H1 (cell line): Measurements from ENCODE around the gene TPM2. TPM values are rescaled to one million over a fixed set of nuclear protein-coding genes. Genes with fewer than 3 reads are reported as not detected.

Experiments used
- CTCF ChIA-PET: fragments of 300-600 bp; sonication (Branson Sonifier 250); formaldehyde crosslinking; loops from one replicate; lab custom pipeline; 2021; ENCODE audit not compliant: partially characterized antibody; lab: Charles Lee
- POLR2A ChIA-PET: fragments of 300-600 bp; sonication (Branson Sonifier 250); formaldehyde crosslinking; loops from one replicate; lab custom pipeline; 2021; ENCODE audit warnings: inconsistent platforms; ENCODE audit not compliant: partially characterized antibody; lab: Charles Lee
- DNase-seq, 2 experiments: peaks; one replicate each; pipeline versions ENCODE4 v3.0.0 to v3.0.0-alpha.2; 2010 to 2022; ENCODE audit warnings: low spot score in 2 of 2, low read depth in 1 of 2, mixed read lengths in 1 of 2
- FAIRE-seq: peaks from 2 replicates; lab custom pipeline; 2011; peaks lifted over from hg19 to GRCh38; lab: Jason Lieb, UNC
- H2AFZ ChIP-seq: 2 replicates; pipeline ENCODE4 v1.8.1; 2012; ENCODE audit warnings: low read length, inconsistent platforms
- H2AK5ac ChIP-seq: 2 replicates; pipeline ENCODE4 v1.6.1; 2013; ENCODE audit warnings: low read depth, low read length
- H2BK120ac ChIP-seq: replicated peaks from 2 replicates; pipeline ENCODE3; 2013; ENCODE audit warnings: low read depth, low read length, inconsistent platforms
- H2BK12ac ChIP-seq: 2 replicates; pipeline ENCODE4 v1.6.1; 2013; ENCODE audit warnings: low read depth, low read length
- H2BK15ac ChIP-seq: 2 replicates; pipeline ENCODE4 v1.6.1; 2013; ENCODE audit warnings: low read length
- H2BK20ac ChIP-seq: 2 replicates; pipeline ENCODE4 v1.6.1; 2013; ENCODE audit warnings: low read length
- H2BK5ac ChIP-seq: 2 replicates; pipeline ENCODE4 v1.6.1; 2013; ENCODE audit warnings: low read depth, low read length
- H3K14ac ChIP-seq: 2 replicates; pipeline ENCODE4 v1.6.1; 2013; ENCODE audit warnings: inconsistent platforms; ENCODE audit not compliant: insufficient read length
- H3K18ac ChIP-seq: 2 replicates; pipeline ENCODE4 v1.6.1; 2013; ENCODE audit warnings: low read length; ENCODE audit errors: extremely low read depth
- H3K23ac ChIP-seq: 2 replicates; pipeline ENCODE4 v1.6.1; 2013; ENCODE audit warnings: inconsistent platforms; ENCODE audit not compliant: insufficient read length
- H3K23me2 ChIP-seq: 2 replicates; pipeline ENCODE4 v1.6.1; 2013; ENCODE audit warnings: low read depth, low read length
- H3K27ac ChIP-seq: 2 replicates; pipeline ENCODE4 v1.6.1; 2011; ENCODE audit warnings: low read depth, low read length, inconsistent platforms
- H3K27me3 ChIP-seq, 4 experiments: replicated peaks in 1 of 4; 1 replicate in 1 of 4; 2 replicates in 3 of 4; pipeline versions ENCODE4 v1.6.1 to v1.8.1; 2011 to 2013; ENCODE audit warnings: low read length in 3 of 4, mild to moderate bottlenecking in 3 of 4, inconsistent platforms in 2 of 4, mixed read lengths in 2 of 4, moderate library complexity in 1 of 4; ENCODE audit not compliant: control insufficient read depth in 3 of 4, insufficient read depth in 3 of 4; ENCODE audit errors: extremely low read depth in 1 of 4
- H3K36me3 ChIP-seq, 4 experiments: 2 replicates each; pipeline versions ENCODE4 v1.6.1 to v1.8.1; 2011 to 2013; ENCODE audit warnings: mild to moderate bottlenecking in 4 of 4, low read length in 3 of 4, moderate library complexity in 2 of 4, control low read depth in 1 of 4, inconsistent platforms in 1 of 4; ENCODE audit not compliant: insufficient read depth in 4 of 4, control insufficient read depth in 2 of 4
- H3K4ac ChIP-seq: replicated peaks from 2 replicates; pipeline ENCODE3; 2013; ENCODE audit warnings: low read length, low read depth, mixed read lengths, inconsistent platforms; ENCODE audit not compliant: insufficient read length
- H3K4me1 ChIP-seq, 4 experiments: replicated peaks in 1 of 4; 1 replicate in 1 of 4; 2 replicates in 3 of 4; pipeline versions ENCODE4 v1.6.1 to v1.8.1; 2011 to 2013; ENCODE audit warnings: low read length in 3 of 4, inconsistent platforms in 2 of 4, mixed read lengths in 1 of 4; ENCODE audit not compliant: insufficient read depth in 4 of 4, control insufficient read depth in 3 of 4
- H3K4me2 ChIP-seq, 2 experiments: 2 replicates each; pipeline versions ENCODE4 v1.6.1 to v1.8.1; 2011 to 2013; ENCODE audit warnings: low read depth in 2 of 2, low read length in 2 of 2, control low read depth in 1 of 2, inconsistent platforms in 1 of 2, mild to moderate bottlenecking in 1 of 2; ENCODE audit not compliant: insufficient read depth in 1 of 2
- H3K4me3 ChIP-seq, 4 experiments: fragments of 200-600, 300-600 bp in 1 of 4; sonication (generic), shearing (Covaris generic), sonication (Bioruptor Twin) in 1 of 4; 2 replicates each; pipeline versions ENCODE4 v1.5.1 to v1.8.1; 2011 to 2016; ENCODE audit warnings: low read length in 4 of 4, low read depth in 3 of 4, control low read depth in 2 of 4, inconsistent platforms in 2 of 4, mild to moderate bottlenecking in 2 of 4, mixed read lengths in 1 of 4, moderate library complexity in 1 of 4; ENCODE audit not compliant: insufficient read depth in 2 of 4; ENCODE audit errors: extremely low read depth in 1 of 4
- H3K56ac ChIP-seq: replicated peaks from 2 replicates; pipeline ENCODE3; 2013; ENCODE audit warnings: low read depth, mild to moderate bottlenecking, mixed read lengths, low read length, inconsistent platforms; ENCODE audit not compliant: insufficient read length
- H3K79me1 ChIP-seq: 2 replicates; pipeline ENCODE4 v1.6.1; 2013; ENCODE audit warnings: low read depth, low read length, control low read depth
- H3K79me2 ChIP-seq, 2 experiments: 2 replicates each; pipeline versions ENCODE4 v1.6.1 to v1.8.1; 2012 to 2013; ENCODE audit warnings: low read length in 2 of 2, mild to moderate bottlenecking in 2 of 2, inconsistent platforms in 1 of 2; ENCODE audit not compliant: insufficient read depth in 2 of 2, control insufficient read depth in 1 of 2
- H3K9ac ChIP-seq, 4 experiments: replicated peaks in 1 of 4; 1 replicate in 1 of 4; 2 replicates in 3 of 4; pipeline versions ENCODE4 v1.6.1 to v1.8.1; 2011 to 2013; ENCODE audit warnings: low read depth in 3 of 4, low read length in 3 of 4, control low read depth in 2 of 4, mild to moderate bottlenecking in 2 of 4, moderate library complexity in 2 of 4, inconsistent platforms in 1 of 4; ENCODE audit errors: extremely low read depth in 1 of 4
- H3K9me3 ChIP-seq, 2 experiments: 2 replicates each; pipeline versions ENCODE4 v1.6.1 to v1.8.1; 2012 to 2013; ENCODE audit warnings: mild to moderate bottlenecking in 2 of 2, moderate library complexity in 2 of 2, control low read depth in 1 of 2, inconsistent platforms in 1 of 2, low read depth in 1 of 2, low read length in 1 of 2, mixed read lengths in 1 of 2; ENCODE audit not compliant: insufficient read depth in 2 of 2
- H4K20me1 ChIP-seq, 2 experiments: replicated peaks in 1 of 2; 2 replicates each; pipeline versions ENCODE3 to v1.8.1; 2011 to 2013; ENCODE audit warnings: inconsistent platforms in 2 of 2, low read length in 2 of 2, mild to moderate bottlenecking in 1 of 2; ENCODE audit not compliant: insufficient read depth in 2 of 2, control insufficient read depth in 1 of 2
- H4K5ac ChIP-seq: 2 replicates; pipeline ENCODE4 v1.6.1; 2013; ENCODE audit warnings: low read length, low read depth, mixed read lengths, inconsistent platforms; ENCODE audit not compliant: insufficient read length
- H4K8ac ChIP-seq: 2 replicates; pipeline ENCODE4 v1.8.0; 2013; ENCODE audit warnings: mild to moderate bottlenecking, moderate library complexity, low read length, inconsistent platforms; ENCODE audit not compliant: insufficient read depth; ENCODE audit errors: extremely low read depth
- H4K91ac ChIP-seq: replicated peaks from 2 replicates; pipeline ENCODE3; 2013; ENCODE audit warnings: low read length, mixed read lengths, inconsistent platforms; ENCODE audit not compliant: insufficient read length
- CBX8 ChIP-seq: fragments of 300-800, 300-1000 bp; sonication (generic); IDR thresholded peaks from 2 replicates; pipeline ENCODE4 v1.7.1; 2016; ENCODE audit warnings: low read depth, low read length, borderline replicate concordance
- CHD2 ChIP-seq: IDR thresholded peaks from 2 replicates; pipeline ENCODE4 v1.6.1; 2012; ENCODE audit warnings: low read length, improper control_type of control experiment
- FOSL1 ChIP-seq: IDR thresholded peaks from 2 replicates; pipeline ENCODE4 v1.6.1; 2011; ENCODE audit warnings: mild to moderate bottlenecking, low read depth, low read length, moderate library complexity; ENCODE audit not compliant: insufficient read depth
- JUND ChIP-seq: IDR thresholded peaks from 2 replicates; pipeline ENCODE4 v1.6.1; 2011; ENCODE audit warnings: mild to moderate bottlenecking, improper control_type of control experiment, low read length
- POLR2A ChIP-seq, 2 experiments: IDR thresholded peaks; 1 replicate in 1 of 2; 2 replicates in 1 of 2; pipeline ENCODE4 v1.6.1; 2011; ENCODE audit warnings: low read depth in 2 of 2, low read length in 2 of 2, mild to moderate bottlenecking in 2 of 2; ENCODE audit errors: control extremely low read depth in 1 of 2
- TEAD4 ChIP-seq: IDR thresholded peaks from 2 replicates; pipeline ENCODE4 v1.6.1; 2012; ENCODE audit warnings: low read depth, low read length, inconsistent platforms, mixed read lengths
- WGBS, 2 experiments: shearing (Covaris generic) in 1 of 2; methylation state at CpG; one replicate each; pipeline versions ENCODE4 v1.1.6 to v1.1.7; 2013 to 2015; ENCODE audit warnings: low lambda C conversion rate in 2 of 2, mixed read lengths in 2 of 2, inconsistent platforms in 1 of 2, low coverage in 1 of 2, missing lambda C conversion rate in 1 of 2; ENCODE audit not compliant: insufficient replicate concordance in 2 of 2, insufficient coverage in 1 of 2, insufficient read length in 1 of 2; ENCODE audit errors: extremely low coverage in 1 of 2, missing lambda C conversion rate in 1 of 2; 5-methylcytosine and 5-hydroxymethylcytosine counted together
- polyA plus RNA-seq, 7 experiments: library from polyadenylated mRNA; depleted of rRNA in 3 of 7; stranded (reverse) in 5 of 7; unstranded in 2 of 7; fragments of >200 nt in 5 of 7; fragments of 200-250 nt in 2 of 7; gene quantifications; 1 replicate in 5 of 7; 2 replicates in 1 of 7; 4 replicates in 1 of 7; pipeline versions ENCODE4 v1.2.1 to v1.2.3, GENCODE V29; 2011 to 2013; ENCODE audit warnings: missing spikeins in 2 of 7, mixed read lengths in 2 of 7
- total RNA-seq: library from RNA; stranded (reverse); fragmentation: NEBNext Ultra II Directional; extraction: Animal tissue kit (Norgen Biotek cat#: 25700); gene quantifications from 2 replicates; pipeline ENCODE4 v1.2.1, GENCODE V29; 2021
- TF ChIP-seq, protein P1 (sequence below): IDR thresholded peaks from 2 replicates; pipeline ENCODE4 v1.6.1; 2011; ENCODE audit warnings: low read length, improper control_type of control experiment
- TF ChIP-seq, protein P2 (sequence below), 3 experiments: IDR thresholded peaks; 1 replicate in 2 of 3; 2 replicates in 1 of 3; pipeline versions ENCODE4 v1.5.1 to v1.6.1; 2011; ENCODE audit warnings: low read length in 3 of 3, mild to moderate bottlenecking in 3 of 3, inconsistent platforms in 2 of 3, low read depth in 1 of 3, moderate library complexity in 1 of 3; ENCODE audit not compliant: insufficient read depth in 1 of 3; ENCODE audit errors: control extremely low read depth in 1 of 3

TPM2 gene
- total and polyA plus RNA-seq, 2 of the 8 experiments (the other 6 are each of a cell fraction or from before 2014, with no cell fraction given) = 62.5 to 181 TPM

DNA sequence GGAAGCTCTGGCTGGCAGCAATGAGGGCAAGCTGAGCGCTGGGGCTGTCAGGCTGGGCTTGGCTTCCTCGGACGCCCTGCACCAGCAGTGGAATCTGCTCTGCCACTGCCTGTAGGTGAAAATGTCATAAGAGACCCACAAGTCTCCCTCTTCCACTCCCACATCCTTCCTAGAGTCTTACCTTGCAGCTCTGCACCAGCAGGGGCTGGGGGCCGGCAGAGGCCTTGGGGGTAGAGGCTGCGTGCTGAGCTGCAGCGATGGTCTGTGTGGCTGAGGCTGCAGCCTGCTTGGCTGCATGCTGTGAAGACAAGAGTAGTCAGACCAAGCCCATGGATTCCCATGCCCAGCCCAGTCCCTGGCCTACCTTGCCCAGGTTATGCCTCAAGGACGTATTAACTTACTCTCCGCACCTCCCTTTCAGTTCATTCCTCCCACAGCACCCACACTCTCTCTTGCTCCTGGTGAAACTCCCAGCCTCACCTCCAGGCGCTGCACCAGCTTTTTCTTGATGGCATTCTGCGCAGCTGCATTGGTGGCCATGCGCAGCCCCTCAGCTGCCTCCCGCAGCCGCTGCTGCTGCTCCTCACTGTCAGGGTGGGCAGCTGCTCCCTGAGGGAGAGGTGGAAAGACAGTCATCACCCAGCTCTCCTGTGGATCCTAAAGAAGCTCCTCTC is 25.0 kb upstream of the TPM2 start:
- H4K91ac ChIP-seq = no peak overlapping the region
- H2BK5ac ChIP-seq = no peak overlapping the region
- whole genome bisulfite sequencing, 2 experiments = 94% methylated on average over 13 of the region's 13 CpGs; no CpG with 5 or more reads in 1 of the 2 experiments
- no peak overlapping the region for H2BK120ac ChIP-seq
- no peak overlapping the region for H2AFZ ChIP-seq
- H3K36me3 ChIP-seq = peaks cover 28 to 89% (median 64%) of the 10 kb centered on the region in 4 experiments; a peak in 7 of 8 replicates
- no peaks in the 10 kb centered on the region for H3K23me2 ChIP-seq
- H4K20me1 ChIP-seq = peaks cover 0 to 5% of the 10 kb centered on the region in 2 experiments
- H3K4me3 ChIP-seq = no peak overlapping the region
- H3K27ac ChIP-seq = no peak overlapping the region; the same call in 1 of the 2 replicates
- no peak overlapping the region for H3K56ac ChIP-seq
- no peaks in the 10 kb centered on the region for H3K79me2 ChIP-seq
- H3K4ac ChIP-seq = no peak overlapping the region
- H3K4me1 ChIP-seq = no peaks in the 10 kb centered on the region
- H3K14ac ChIP-seq = no peak overlapping the region
- no peak overlapping the region for H3K4me2 ChIP-seq
- no peak overlapping the region for H3K18ac ChIP-seq
- no peak overlapping the region for H4K8ac ChIP-seq
- TF ChIP-seq JUND = no peak
- TF ChIP-seq, protein P1, sequence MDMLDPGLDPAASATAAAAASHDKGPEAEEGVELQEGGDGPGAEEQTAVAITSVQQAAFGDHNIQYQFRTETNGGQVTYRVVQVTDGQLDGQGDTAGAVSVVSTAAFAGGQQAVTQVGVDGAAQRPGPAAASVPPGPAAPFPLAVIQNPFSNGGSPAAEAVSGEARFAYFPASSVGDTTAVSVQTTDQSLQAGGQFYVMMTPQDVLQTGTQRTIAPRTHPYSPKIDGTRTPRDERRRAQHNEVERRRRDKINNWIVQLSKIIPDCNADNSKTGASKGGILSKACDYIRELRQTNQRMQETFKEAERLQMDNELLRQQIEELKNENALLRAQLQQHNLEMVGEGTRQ = no peak
- TF ChIP-seq, protein P2, sequence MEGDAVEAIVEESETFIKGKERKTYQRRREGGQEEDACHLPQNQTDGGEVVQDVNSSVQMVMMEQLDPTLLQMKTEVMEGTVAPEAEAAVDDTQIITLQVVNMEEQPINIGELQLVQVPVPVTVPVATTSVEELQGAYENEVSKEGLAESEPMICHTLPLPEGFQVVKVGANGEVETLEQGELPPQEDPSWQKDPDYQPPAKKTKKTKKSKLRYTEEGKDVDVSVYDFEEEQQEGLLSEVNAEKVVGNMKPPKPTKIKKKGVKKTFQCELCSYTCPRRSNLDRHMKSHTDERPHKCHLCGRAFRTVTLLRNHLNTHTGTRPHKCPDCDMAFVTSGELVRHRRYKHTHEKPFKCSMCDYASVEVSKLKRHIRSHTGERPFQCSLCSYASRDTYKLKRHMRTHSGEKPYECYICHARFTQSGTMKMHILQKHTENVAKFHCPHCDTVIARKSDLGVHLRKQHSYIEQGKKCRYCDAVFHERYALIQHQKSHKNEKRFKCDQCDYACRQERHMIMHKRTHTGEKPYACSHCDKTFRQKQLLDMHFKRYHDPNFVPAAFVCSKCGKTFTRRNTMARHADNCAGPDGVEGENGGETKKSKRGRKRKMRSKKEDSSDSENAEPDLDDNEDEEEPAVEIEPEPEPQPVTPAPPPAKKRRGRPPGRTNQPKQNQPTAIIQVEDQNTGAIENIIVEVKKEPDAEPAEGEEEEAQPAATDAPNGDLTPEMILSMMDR (IDR thresholded peaks at IDR 0.05; ENCODE audit: control extremely low read depth in 1 of 3, insufficient read depth in 1 of 3, low read depth in 1 of 3, low read length in 3 of 3) = no peak
- no peak for TF ChIP-seq CBX8
- no peak for TF ChIP-seq TEAD4
- no peak for TF ChIP-seq CHD2
- TF ChIP-seq POLR2A (IDR thresholded peaks at IDR 0.05; ENCODE audit: control extremely low read depth in 1 of 2, low read depth in 2 of 2, low read length in 2 of 2) = no peak
- no peak for TF ChIP-seq FOSL1
- CTCF ChIA-PET = interaction anchor here (1.5 to 13.8 kb wide), 5 partner anchors 10 to 103 kb away, joined by 4 to 199 read pairs (median 90); partner anchors contain the start of genes ARHGEF39, CCDC107, CREB3 and RMRP
- no peaks in the 10 kb centered on the region for H3K9me3 ChIP-seq
- H2BK20ac ChIP-seq = no peak overlapping the region
- POLR2A ChIA-PET = interaction anchor here (1.0 to 10.5 kb wide), 4 partner anchors 13 to 35 kb away, joined by 3 to 51 read pairs (median 3); partner anchors contain the start of genes GBA2 and RGP1
- H2AK5ac ChIP-seq = no peak overlapping the region
- H2BK12ac ChIP-seq = no peak overlapping the region
- H2BK15ac ChIP-seq = no peak overlapping the region
- no peaks in the 10 kb centered on the region for H3K27me3 ChIP-seq
- H4K5ac ChIP-seq = no peak overlapping the region
- peaks cover 3% of the 10 kb centered on the region; the same call in 1 of the 2 replicates for H3K79me1 ChIP-seq
- H3K23ac ChIP-seq = no peak overlapping the region
- H3K9ac ChIP-seq = no peak overlapping the region
- FAIRE-seq (no peak), DNase-seq (no peak)
